ENCODE results near the gene TYW5.

GRCh38 chr2:199951023-199951422, 4.3 kb downstream of the TYW5 start:
- TF ChIP-seq POLR2A (IDR thresholded peaks at IDR 0.05; ENCODE audit: low read depth) (no peak), EP300 (IDR thresholded peaks at IDR 0.05) (no peak), CTCF (IDR thresholded peaks at IDR 0.05) (no peak)
